ENCODE results near the gene ARPP21.
"Not testable (repeated sequence)": the region's sequence is repeated elsewhere in the genome, so short reads cannot be mapped to it uniquely, and the experiment has no call there.

ARPP21 gene

DNA sequence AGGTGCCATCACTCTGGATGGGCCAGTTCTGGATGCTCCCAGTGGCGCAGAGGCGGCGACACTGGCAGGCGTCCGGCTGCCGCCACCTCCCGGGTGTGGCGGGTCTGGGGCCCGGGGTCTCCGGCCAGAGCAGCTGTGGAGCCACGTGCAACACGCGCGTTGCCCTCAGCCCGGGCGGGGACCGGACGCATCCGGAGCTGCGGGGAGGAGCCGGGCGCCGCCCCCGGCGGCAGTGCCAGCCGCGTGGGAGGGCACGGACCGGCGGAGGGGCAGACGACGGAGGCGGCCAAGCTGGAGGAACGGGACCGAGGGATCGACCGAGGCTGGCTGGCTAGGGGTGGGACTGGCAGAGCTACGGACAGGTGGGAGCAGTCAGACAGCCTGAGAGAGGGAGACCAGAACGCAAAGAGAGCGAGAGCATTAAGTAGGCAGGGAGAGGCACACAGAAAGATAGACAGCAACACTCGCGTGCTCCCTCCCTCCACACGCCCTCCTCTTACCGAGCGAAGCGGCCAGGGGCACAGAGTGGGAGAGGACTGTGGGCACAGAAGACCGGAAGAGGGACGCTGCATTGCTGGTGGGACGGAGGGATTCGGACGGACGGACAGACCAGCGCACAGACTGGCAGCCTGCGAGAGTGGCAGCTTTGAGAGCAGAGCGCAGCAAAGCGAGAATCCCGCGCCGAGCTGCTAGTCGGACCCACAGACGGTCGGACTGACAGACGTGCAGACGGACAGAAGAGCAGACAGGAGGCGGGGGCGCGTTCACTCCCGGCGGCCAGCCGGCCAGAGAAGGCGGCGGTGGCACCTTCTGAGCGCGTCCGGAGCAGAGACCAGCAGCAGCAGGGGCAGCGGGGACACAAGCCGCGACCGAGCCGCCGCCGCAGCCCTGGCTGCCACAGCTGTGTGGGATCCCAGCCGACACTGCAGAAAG is at the start of gene ARPP21:
Gene ARPP21, plus strand, starts transcription at position 272 of the 933 bp plus-strand sequence. CDS start 42,227 bp downstream, outside the sequence.
- H3K4me3 ChIP-seq, result peak within 1 kb of the TSS in 4 of 7 experiments; percentile 12 to 32 (median 14)
- H3K27ac ChIP-seq, result no peak within 1 kb of the TSS

DNA sequence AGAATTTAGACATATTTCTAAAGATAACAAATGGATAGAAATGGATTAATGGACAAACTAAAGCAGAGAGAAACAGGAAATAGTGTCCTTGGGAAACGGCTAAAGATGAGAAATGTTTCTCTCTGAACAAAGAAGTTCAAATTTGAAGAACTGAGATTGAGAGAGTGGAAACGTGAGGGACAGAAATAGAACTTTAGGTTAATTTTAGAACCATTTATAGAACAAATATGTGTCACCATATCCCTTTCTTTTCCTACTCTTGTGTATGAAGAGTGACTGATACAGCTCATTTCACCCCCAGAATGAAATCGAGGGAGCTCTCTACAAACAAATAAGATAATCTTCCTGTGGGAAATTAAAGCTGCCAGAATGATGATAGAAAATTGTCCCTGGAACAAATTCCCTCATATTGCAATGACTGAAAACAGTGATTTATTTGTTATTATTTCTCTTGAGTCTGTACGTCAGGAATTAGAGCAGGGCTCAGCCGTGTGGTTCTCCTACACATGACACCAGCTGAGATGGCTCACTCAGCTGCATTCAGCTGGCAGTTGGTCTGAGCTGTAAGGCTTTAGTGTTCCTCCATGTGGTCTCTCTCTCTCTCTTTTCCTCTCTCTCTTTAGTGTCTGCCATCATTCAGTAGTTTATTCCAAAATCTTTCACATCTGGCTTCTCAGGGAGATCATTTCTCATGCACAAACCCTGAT is 46.6 kb upstream of the ARPP21 start:
- Histone ChIP-seq H3K27ac (no peak overlapping the region), H3K4me3 (no peak overlapping the region)

DNA sequence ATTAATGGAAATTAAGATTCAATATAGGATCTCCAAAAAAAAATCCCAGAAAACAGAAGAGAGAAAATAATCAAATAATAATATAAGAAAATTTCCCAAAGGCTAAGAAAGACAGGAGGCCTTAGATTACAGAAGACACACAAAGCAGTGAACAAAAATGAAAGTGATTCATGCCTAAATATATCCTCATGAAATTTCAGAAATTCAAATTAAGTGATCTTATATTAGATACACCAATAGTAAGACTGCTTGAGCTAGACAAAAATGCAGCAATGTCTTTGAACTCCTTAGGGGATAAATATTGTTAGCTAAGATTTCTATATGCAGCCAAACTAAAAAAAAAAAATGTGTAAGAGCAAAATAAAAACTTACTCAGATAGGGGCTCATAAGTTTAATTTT is 44.6 kb upstream of the ARPP21 start:
- no peak overlapping the region for H3K27ac ChIP-seq
- H3K4me3 ChIP-seq, result no peak overlapping the region

- H3K27ac ChIP-seq, result no peak overlapping the region
- no peak overlapping the region for H3K4me3 ChIP-seq
These were observed 42.9 kb upstream of the ARPP21 start for GRCh38 chr3:35596335-35596995.

GRCh38 chr3:35597490-35597889 is 41.8 kb upstream of the ARPP21 start:
- H3K4me3 ChIP-seq, result no peak overlapping the region
- no peak overlapping the region for H3K27ac ChIP-seq

GRCh38 chr3:35598804-35599203 is 40.5 kb upstream of the ARPP21 start:
- Histone ChIP-seq H3K27ac (no peak overlapping the region), H3K4me3 (no peak overlapping the region)

GRCh38 chr3:35601959-35602358 is 37.4 kb upstream of the ARPP21 start:
- no peak overlapping the region for H3K27ac ChIP-seq
- no peak overlapping the region for H3K4me3 ChIP-seq

- H3K27ac ChIP-seq, result no peak overlapping the region
- no peak overlapping the region for H3K4me3 ChIP-seq
These were observed 36.9 kb upstream of the ARPP21 start for GRCh38 chr3:35602395-35602936.

GRCh38 chr3:35616346-35616745 is 23.0 kb upstream of the ARPP21 start:
- H3K4me3 ChIP-seq, result no peak overlapping the region
- no peak overlapping the region for H3K27ac ChIP-seq

DNA sequence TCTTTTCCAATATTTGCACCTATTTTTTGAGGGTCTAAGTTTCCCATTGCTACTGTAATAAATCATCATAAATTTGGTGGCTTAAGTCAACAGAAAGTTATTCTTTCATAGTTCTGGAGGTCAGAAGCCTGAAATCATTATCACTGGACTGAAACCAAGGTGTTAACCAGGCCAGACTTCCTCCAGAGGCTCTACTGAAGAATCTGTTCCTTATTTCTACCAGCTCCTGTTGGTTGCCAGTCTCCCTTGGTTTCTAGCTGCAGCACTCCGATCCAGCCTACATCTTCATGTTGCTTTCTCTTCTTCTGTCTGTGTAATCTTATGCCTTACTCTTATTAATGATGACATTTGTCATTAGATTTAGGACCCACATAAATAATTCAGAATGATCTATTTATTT is 22.0 kb upstream of the ARPP21 start:
- Histone ChIP-seq H3K27ac (no peak overlapping the region), H3K4me3 (no peak overlapping the region)

GRCh38 chr3:35620238-35620637 is 19.1 kb upstream of the ARPP21 start:
- not testable (repeated sequence) for H3K27ac ChIP-seq, H3K4me3 ChIP-seq

GRCh38 chr3:35624698-35625097 is 14.6 kb upstream of the ARPP21 start:
- Histone ChIP-seq H3K4me3 (no peak overlapping the region), H3K27ac (no peak overlapping the region)

GRCh38 chr3:35633332-35634124 is 5.8 kb upstream of the ARPP21 start:
- Histone ChIP-seq H3K27ac (no peak overlapping the region), H3K4me3 (no peak overlapping the region)

- no peak overlapping the region for H3K27ac ChIP-seq
These were observed 3.9 kb upstream of the ARPP21 start for GRCh38 chr3:35635407-35635806.

GRCh38 chr3:35635926-35636683 is 3.2 kb upstream of the ARPP21 start:
- Histone ChIP-seq H3K4me3 (no peak overlapping the region), H3K27ac (no peak overlapping the region)

More at GRCh38 chr3:35635407-35635806, 3.9 kb upstream of the ARPP21 start:
- no peak overlapping the region for H3K4me3 ChIP-seq

GRCh38 chr3:35638251-35638979 is 910 bp upstream of the ARPP21 start:
- Histone ChIP-seq H3K27ac (no peak overlapping the region), H3K4me3 (no peak overlapping the region)

GRCh38 chr3:35638980-35639253 is 408 bp upstream of the ARPP21 start:
- H3K27ac ChIP-seq, result no peak overlapping the region
- H3K4me3 ChIP-seq, result peak overlapping the region in 1 of 7 experiments; percentile 32

Measured in skin epidermis (tissue), 12 donors.